ENCODE data around the gene SYNM. TPM values are rescaled to one million over a fixed set of nuclear protein-coding genes. Genes with fewer than 3 reads are reported as not detected.

Gene SYNM
- total and polyA plus RNA-seq, 2 of the 8 experiments (the other 6 are each of a cell fraction or from before 2014, with no cell fraction given), result 0.89 to 2.0 TPM

- no peak overlapping the region for H4K8ac ChIP-seq (ENCODE audit: extremely low read depth, insufficient read depth, low read length)
- H3K79me2 ChIP-seq (ENCODE audit: control insufficient read depth in 1 of 2, insufficient read depth in 2 of 2, low read length in 2 of 2), result no peaks in the 10 kb centered on the region
- FAIRE-seq (no peak), DNase-seq (ENCODE audit: low read depth in 1 of 2, low spot score in 2 of 2) (no peak)
- no peak overlapping the region for H3K18ac ChIP-seq (ENCODE audit: extremely low read depth, low read length)
- no peaks in the 10 kb centered on the region for H3K27me3 ChIP-seq (replicated peaks in 1 of 4; ENCODE audit: control insufficient read depth in 3 of 4, extremely low read depth in 1 of 4, insufficient read depth in 3 of 4, low read length in 3 of 4)
- H3K23me2 ChIP-seq (ENCODE audit: low read depth, low read length), result peaks cover 2% of the 10 kb centered on the region; the same call in 1 of the 2 replicates
- H4K20me1 ChIP-seq (replicated peaks in 1 of 2; ENCODE audit: control insufficient read depth in 1 of 2, insufficient read depth in 2 of 2, low read length in 2 of 2), result no peaks in the 10 kb centered on the region
- H3K9me3 ChIP-seq (ENCODE audit: insufficient read depth in 2 of 2, low read depth in 1 of 2, low read length in 1 of 2), result no peaks in the 10 kb centered on the region
- H2BK5ac ChIP-seq (ENCODE audit: low read depth, low read length), result no peak overlapping the region
- H3K4me3 ChIP-seq (ENCODE audit: extremely low read depth in 1 of 4, insufficient read depth in 2 of 4, low read depth in 3 of 4, low read length in 4 of 4), result no peak overlapping the region
- H3K79me1 ChIP-seq (ENCODE audit: low read depth, low read length), result no peaks in the 10 kb centered on the region
- peaks cover 0 to 5% (median 2%) of the 10 kb centered on the region in 4 experiments; a peak in 4 of 7 replicates for H3K4me1 ChIP-seq (replicated peaks in 1 of 4; ENCODE audit: control insufficient read depth in 3 of 4, insufficient read depth in 4 of 4, low read length in 3 of 4)
- H3K9ac ChIP-seq (replicated peaks in 1 of 4; ENCODE audit: extremely low read depth in 1 of 4, low read depth in 3 of 4, low read length in 3 of 4), result no peak overlapping the region
- ChIA-PET POLR2A (ENCODE audit: partially characterized antibody) (no interaction called here), CTCF (ENCODE audit: partially characterized antibody) (interaction anchor here (0.9 to 3.0 kb wide), 5 partner anchors 11 to 80 kb away, joined by 3 to 16 read pairs (median 4); partner anchors contain the start of gene SYNM)
- no peak overlapping the region for H2AK5ac ChIP-seq (ENCODE audit: low read depth, low read length)
- H3K4me2 ChIP-seq (ENCODE audit: insufficient read depth in 1 of 2, low read depth in 2 of 2, low read length in 2 of 2), result no peak overlapping the region
- no peak overlapping the region for H3K14ac ChIP-seq (ENCODE audit: insufficient read length)
- H3K23ac ChIP-seq (ENCODE audit: insufficient read length), result no peak overlapping the region
- no peak for TF ChIP-seq E2F6 (IDR thresholded peaks at IDR 0.05)
- TF ChIP-seq SP4 (IDR thresholded peaks at IDR 0.05; ENCODE audit: low read length), result no peak
- no peak overlapping the region for H2BK20ac ChIP-seq (ENCODE audit: low read length)
- no peak overlapping the region for H2BK15ac ChIP-seq (ENCODE audit: low read length)
- H3K56ac ChIP-seq (replicated peaks; ENCODE audit: insufficient read length, low read depth, low read length), result no peak overlapping the region
- no peak overlapping the region for H4K91ac ChIP-seq (replicated peaks; ENCODE audit: insufficient read length, low read length)
- H3K36me3 ChIP-seq (ENCODE audit: control insufficient read depth in 2 of 4, insufficient read depth in 4 of 4, low read length in 3 of 4), result peaks cover 0 to 2% (median 0%) of the 10 kb centered on the region in 4 experiments; a peak in 2 of 8 replicates
- H3K4ac ChIP-seq (replicated peaks; ENCODE audit: insufficient read length, low read depth, low read length), result no peak overlapping the region
- WGBS, 2 experiments (ENCODE audit: extremely low coverage in 1 of 2, insufficient coverage in 1 of 2, insufficient read length in 1 of 2, insufficient replicate concordance in 2 of 2, low coverage in 1 of 2, low lambda C conversion rate in 2 of 2, missing lambda C conversion rate in 1 of 2), result 86% methylated on average over 2 of the region's 2 CpGs; no CpG with 5 or more reads in 1 of the 2 experiments
- no peak overlapping the region for H4K5ac ChIP-seq (ENCODE audit: insufficient read length, low read depth, low read length)
- H2BK120ac ChIP-seq (replicated peaks; ENCODE audit: low read depth, low read length), result no peak overlapping the region
- H2AFZ ChIP-seq (ENCODE audit: low read length), result no peak overlapping the region
- no peak overlapping the region for H3K27ac ChIP-seq (ENCODE audit: low read depth, low read length)
- no peak overlapping the region for H2BK12ac ChIP-seq (ENCODE audit: low read depth, low read length)
Observed at GRCh38 chr15:99180964-99181306, 76.1 kb downstream of the SYNM start.
